B cell (primary cell): ENCODE results near the gene CEP164.

Experiments
- CTCF ChIP-seq: fragments of 200-600 bp; IDR thresholded peaks from one replicate; pipeline ENCODE4 v1.8.0; 2022; ENCODE audit warnings: antibody characterized with exemption, mild to moderate bottlenecking
- EZH2 ChIP-seq: IDR thresholded peaks from 2 replicates; pipeline ENCODE4 v1.6.1; 2012; ENCODE audit warnings: borderline replicate concordance, low read depth, mild to moderate bottlenecking, moderate library complexity, low read length; ENCODE audit not compliant: insufficient read depth, poor library complexity, severe bottlenecking

GRCh38 chr11:117299351-117300282 lies 28.0 kb upstream of the CEP164 start:
- no peak for TF ChIP-seq CTCF
- no peak for TF ChIP-seq EZH2
